GM19452 (cell line): ENCODE measurements around the gene UBXN10.

Experiments
- ATAC-seq: cut with Tn5 transposase; IDR thresholded peaks from one replicate; pipeline ENCODE4 v1.9.1; 2021; ENCODE audit not compliant: unreplicated experiment

UBXN10 gene

GRCh38 chr1:20185834-20186782 is at the start of gene UBXN10, which contains the start of gene PLA2G2C:
Gene UBXN10, plus strand, starts transcription at chr1:20186096. Its CDS starts 4,466 bp downstream, at chr1:20190562.
Gene PLA2G2C, minus strand, starts transcription at chr1:20186518. Its CDS starts 9,155 bp downstream, at chr1:20177363.
- no peak for ATAC-seq

GRCh38 chr1:20136249-20136648 is 49.6 kb upstream of the UBXN10 start:
- ATAC-seq = no peak

GRCh38 chr1:20137055-20137454 is 48.8 kb upstream of the UBXN10 start:
- no peak for ATAC-seq

GRCh38 chr1:20137604-20138003 is 48.3 kb upstream of the UBXN10 start:
- ATAC-seq = no peak

GRCh38 chr1:20138346-20138745 is 47.5 kb upstream of the UBXN10 start:
- ATAC-seq = no peak

- ATAC-seq = no peak
Measured at GRCh38 chr1:20138961-20139550, 46.8 kb upstream of the UBXN10 start, which contains the start of gene PLA2G2F. Gene PLA2G2F, plus strand, starts transcription at chr1:20139323. Its CDS starts 105 bp downstream, at chr1:20139428.

- no peak for ATAC-seq
Measured at GRCh38 chr1:20139776-20140612, 45.9 kb upstream of the UBXN10 start.

- ATAC-seq = no peak
Measured at GRCh38 chr1:20141001-20141400, 44.9 kb upstream of the UBXN10 start.

GRCh38 chr1:20141466-20141865 is 44.4 kb upstream of the UBXN10 start:
- no peak for ATAC-seq

GRCh38 chr1:20142001-20142710 is 43.7 kb upstream of the UBXN10 start:
- ATAC-seq = no peak

GRCh38 chr1:20143318-20143717 is 42.6 kb upstream of the UBXN10 start:
- ATAC-seq = no peak

- ATAC-seq = no peak
Measured at GRCh38 chr1:20143734-20144565, 41.9 kb upstream of the UBXN10 start.

GRCh38 chr1:20147846-20148570 is 37.9 kb upstream of the UBXN10 start:
- ATAC-seq = no peak

GRCh38 chr1:20148571-20149500 is 37.1 kb upstream of the UBXN10 start:
- no peak for ATAC-seq

GRCh38 chr1:20149601-20150325 is 36.1 kb upstream of the UBXN10 start:
- ATAC-seq = no peak

- no peak for ATAC-seq
Measured at GRCh38 chr1:20150326-20150705, 35.6 kb upstream of the UBXN10 start.

GRCh38 chr1:20150969-20151368 is 34.9 kb upstream of the UBXN10 start:
- ATAC-seq = no peak
